GM21390 (cell line): ENCODE data around the gene RNPEPL1.
"Not testable (repeated sequence)": the region's sequence is repeated elsewhere in the genome, so short reads cannot be mapped to it uniquely, and the experiment has no call there.

Experiments
- ATAC-seq: cut with Tn5 transposase; IDR thresholded peaks from one replicate; pipeline ENCODE4 v1.9.1; 2021; ENCODE audit not compliant: unreplicated experiment

The RNPEPL1 gene

GRCh38 chr2:240538031-240538780, 30.1 kb upstream of the RNPEPL1 start:
- no peak for ATAC-seq

GRCh38 chr2:240539101-240539500, 29.2 kb upstream of the RNPEPL1 start:
- ATAC-seq = not testable (repeated sequence)

GRCh38 chr2:240539906-240540305, 28.4 kb upstream of the RNPEPL1 start:
- ATAC-seq = no peak

GRCh38 chr2:240551288-240551687, 17.0 kb upstream of the RNPEPL1 start:
- no peak for ATAC-seq

GRCh38 chr2:240551811-240552210, 16.5 kb upstream of the RNPEPL1 start:
- ATAC-seq = no peak

GRCh38 chr2:240553956-240554480, 14.3 kb upstream of the RNPEPL1 start:
- ATAC-seq = no peak

- no peak for ATAC-seq
Measured at GRCh38 chr2:240554767-240555493, 13.4 kb upstream of the RNPEPL1 start.

- no peak for ATAC-seq
Measured at GRCh38 chr2:240555541-240556250, 12.6 kb upstream of the RNPEPL1 start.

- ATAC-seq = no peak
Measured at GRCh38 chr2:240556553-240557100, 11.7 kb upstream of the RNPEPL1 start.

- no peak for ATAC-seq
Measured at GRCh38 chr2:240557101-240557751, 11.1 kb upstream of the RNPEPL1 start.

GRCh38 chr2:240557808-240558207, 10.5 kb upstream of the RNPEPL1 start, which contains the start of gene ANKMY1:
Gene ANKMY1 (minus strand): TSS chr2:240557988. CDS start chr2:240557335, 653 bp downstream.
- no peak for ATAC-seq

- no peak for ATAC-seq
Measured at GRCh38 chr2:240558236-240558761, 10.0 kb upstream of the RNPEPL1 start.

- ATAC-seq = no peak
Measured at GRCh38 chr2:240559286-240559685, 9.0 kb upstream of the RNPEPL1 start.

GRCh38 chr2:240560084-240560479, 8.2 kb upstream of the RNPEPL1 start, which contains the start of gene DUSP28:
Gene DUSP28 (plus strand): TSS chr2:240560357. CDS start chr2:240560685, 328 bp downstream.
- ATAC-seq = peak; percentile 55

- peak; percentile 55 for ATAC-seq
Measured at GRCh38 chr2:240560480-240561324, 7.6 kb upstream of the RNPEPL1 start.

- ATAC-seq = no peak
Measured at GRCh38 chr2:240561325-240561971, 6.8 kb upstream of the RNPEPL1 start.

GRCh38 chr2:240563231-240563630, 5.1 kb upstream of the RNPEPL1 start:
- not testable (repeated sequence) for ATAC-seq

- ATAC-seq = no peak
Measured at GRCh38 chr2:240563951-240564560, 4.2 kb upstream of the RNPEPL1 start.
